ENCODE measurements around the gene SAV1. TPM values are rescaled to one million over a fixed set of nuclear protein-coding genes. Genes with fewer than 3 reads are reported as not detected.
"Not testable (repeated sequence)": the region's sequence is repeated elsewhere in the genome, so short reads cannot be mapped to it uniquely, and the experiment has no call there.

The SAV1 gene
- total and polyA plus RNA-seq, 2 experiments from 2014 or later: 18.6 to 34.4 TPM

- DNase-seq (ENCODE audit: low read depth in 1 of 2, low spot score in 1 of 2): no peak
- Histone ChIP-seq H3K27me3 (no peaks in the 10 kb centered on the region), H3K4me1 (ENCODE audit: low read depth) (peaks cover 5% of the 10 kb centered on the region), H3K36me3 (no peaks in the 10 kb centered on the region), H3K9me3 (ENCODE audit: low read depth) (no peaks in the 10 kb centered on the region), H3K4me3 (no peak overlapping the region), H3K27ac (no peak overlapping the region)
- TF ChIP-seq, protein P1, sequence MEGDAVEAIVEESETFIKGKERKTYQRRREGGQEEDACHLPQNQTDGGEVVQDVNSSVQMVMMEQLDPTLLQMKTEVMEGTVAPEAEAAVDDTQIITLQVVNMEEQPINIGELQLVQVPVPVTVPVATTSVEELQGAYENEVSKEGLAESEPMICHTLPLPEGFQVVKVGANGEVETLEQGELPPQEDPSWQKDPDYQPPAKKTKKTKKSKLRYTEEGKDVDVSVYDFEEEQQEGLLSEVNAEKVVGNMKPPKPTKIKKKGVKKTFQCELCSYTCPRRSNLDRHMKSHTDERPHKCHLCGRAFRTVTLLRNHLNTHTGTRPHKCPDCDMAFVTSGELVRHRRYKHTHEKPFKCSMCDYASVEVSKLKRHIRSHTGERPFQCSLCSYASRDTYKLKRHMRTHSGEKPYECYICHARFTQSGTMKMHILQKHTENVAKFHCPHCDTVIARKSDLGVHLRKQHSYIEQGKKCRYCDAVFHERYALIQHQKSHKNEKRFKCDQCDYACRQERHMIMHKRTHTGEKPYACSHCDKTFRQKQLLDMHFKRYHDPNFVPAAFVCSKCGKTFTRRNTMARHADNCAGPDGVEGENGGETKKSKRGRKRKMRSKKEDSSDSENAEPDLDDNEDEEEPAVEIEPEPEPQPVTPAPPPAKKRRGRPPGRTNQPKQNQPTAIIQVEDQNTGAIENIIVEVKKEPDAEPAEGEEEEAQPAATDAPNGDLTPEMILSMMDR (IDR thresholded peaks at IDR 0.05; ENCODE audit: low read depth, low read length): no peak
These were observed 36.4 kb upstream of the SAV1 start for GRCh38 chr14:50704454-50705010.

- no peak for DNase-seq (ENCODE audit: low read depth in 1 of 2, low spot score in 1 of 2)
- TF ChIP-seq, protein P1 (IDR thresholded peaks at IDR 0.05; ENCODE audit: low read depth, low read length): no peak
These were observed 29.7 kb upstream of the SAV1 start for GRCh38 chr14:50697659-50698290.

GRCh38 chr14:50694260-50694659 is 26.2 kb upstream of the SAV1 start:
- H3K27me3 ChIP-seq; H3K4me3 ChIP-seq; H3K9me3 ChIP-seq (ENCODE audit: low read depth); H3K27ac ChIP-seq; H3K4me1 ChIP-seq (ENCODE audit: low read depth); DNase-seq (ENCODE audit: low read depth in 1 of 2, low spot score in 1 of 2); H3K36me3 ChIP-seq: not testable (repeated sequence)

More at GRCh38 chr14:50697659-50698290, 29.7 kb upstream of the SAV1 start:
- Histone ChIP-seq H3K36me3 (no peaks in the 10 kb centered on the region), H3K27me3 (no peaks in the 10 kb centered on the region), H3K27ac (no peak overlapping the region), H3K9me3 (ENCODE audit: low read depth) (no peaks in the 10 kb centered on the region), H3K4me3 (no peak overlapping the region), H3K4me1 (ENCODE audit: low read depth) (no peaks in the 10 kb centered on the region)

GRCh38 chr14:50688875-50689274 is 20.8 kb upstream of the SAV1 start:
- Histone ChIP-seq H3K36me3 (no peaks in the 10 kb centered on the region), H3K4me1 (ENCODE audit: low read depth) (no peaks in the 10 kb centered on the region), H3K27me3 (no peaks in the 10 kb centered on the region), H3K4me3 (no peak overlapping the region), H3K27ac (no peak overlapping the region), H3K9me3 (ENCODE audit: low read depth) (no peaks in the 10 kb centered on the region)
- TF ChIP-seq, protein P1 (IDR thresholded peaks at IDR 0.05; ENCODE audit: low read depth, low read length): no peak
- DNase-seq (ENCODE audit: low read depth in 1 of 2, low spot score in 1 of 2): no peak

GRCh38 chr14:50679674-50680073 is 11.6 kb upstream of the SAV1 start:
- DNase-seq (ENCODE audit: low read depth in 1 of 2, low spot score in 1 of 2): no peak
- Histone ChIP-seq H3K4me3 (no peak overlapping the region), H3K4me1 (ENCODE audit: low read depth) (peaks cover 7% of the 10 kb centered on the region), H3K27ac (no peak overlapping the region), H3K9me3 (ENCODE audit: low read depth) (no peaks in the 10 kb centered on the region), H3K27me3 (no peaks in the 10 kb centered on the region), H3K36me3 (no peaks in the 10 kb centered on the region)
- TF ChIP-seq, protein P1 (IDR thresholded peaks at IDR 0.05; ENCODE audit: low read depth, low read length): no peak

DNA sequence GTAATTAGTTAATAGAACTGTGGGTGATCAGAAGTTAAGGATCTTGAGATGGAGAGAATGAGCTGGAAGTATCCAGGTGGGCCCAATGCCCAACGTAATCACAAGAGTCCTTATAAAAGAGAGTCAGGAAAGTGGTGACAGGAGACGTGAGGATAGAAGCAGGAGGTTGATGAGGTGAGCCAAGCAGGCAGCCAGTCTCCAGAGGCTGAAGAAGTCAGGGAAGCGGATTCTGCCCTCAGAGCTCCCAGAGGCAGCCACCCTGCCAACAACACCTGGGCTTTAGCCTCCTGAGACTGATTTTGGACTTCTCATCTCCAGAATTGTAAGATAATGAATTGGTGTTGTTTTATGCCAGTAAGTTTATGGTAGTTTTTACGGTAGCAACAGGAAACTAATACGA is 10.1 kb upstream of the SAV1 start:
- Histone ChIP-seq H3K4me3 (no peak overlapping the region), H3K4me1 (ENCODE audit: low read depth) (peaks cover 7% of the 10 kb centered on the region)
- DNase-seq (ENCODE audit: low read depth in 1 of 2, low spot score in 1 of 2): no peak

More for the DNA sequence above, 10.1 kb upstream of the SAV1 start:
- no peaks in the 10 kb centered on the region for H3K36me3 ChIP-seq
- no peaks in the 10 kb centered on the region for H3K27me3 ChIP-seq
- H3K27ac ChIP-seq: no peak overlapping the region
- H3K9me3 ChIP-seq (ENCODE audit: low read depth): no peaks in the 10 kb centered on the region
- TF ChIP-seq, protein P1 (IDR thresholded peaks at IDR 0.05; ENCODE audit: low read depth, low read length): no peak
